Peyer's patch (tissue), 4 donors: ENCODE results near the gene CDK5R1. TPM values are rescaled to one million over a fixed set of nuclear protein-coding genes. Genes with fewer than 3 reads are reported as not detected.

Experiments used
- DNase-seq, 3 donors: peaks; one replicate each; pipeline ENCODE4 v3.0.0-alpha.2; 2017 to 2019
- H3K27ac ChIP-seq, 4 donors: fragments of 200-600 bp; sonication (generic); one replicate each; pipeline ENCODE4 v1.5.1; 2016 to 2019
- H3K27me3 ChIP-seq, 2 donors: fragments of 200-600 bp; sonication (generic); one replicate each; pipeline ENCODE4 v1.5.1; 2019
- H3K36me3 ChIP-seq, 3 donors: fragments of 200-600 bp; sonication (generic); one replicate each; pipeline ENCODE4 v1.5.1; 2016 to 2019
- H3K4me1 ChIP-seq, 4 donors: fragments of 200-600 bp; sonication (generic); one replicate each; pipeline ENCODE4 v1.5.1; 2016 to 2019
- H3K4me3 ChIP-seq, 4 donors: fragments of 200-600 bp; sonication (generic); 1 replicate in 3 of 4; 2 replicates in 1 of 4; pipeline ENCODE4 v1.5.1; 2016 to 2019; ENCODE audit warnings: mild to moderate bottlenecking in 1 of 4
- H3K9me3 ChIP-seq, 4 donors: fragments of 200-600 bp; sonication (generic); one replicate each; pipeline ENCODE4 v1.5.1; 2016 to 2019; ENCODE audit warnings: mild to moderate bottlenecking in 1 of 4
- POLR2A ChIP-seq, 2 donors: fragments of 450-650 bp; IDR thresholded peaks; one replicate each; pipeline ENCODE4 v1.5.1; 2017; ENCODE audit warnings: antibody characterized with exemption in 2 of 2, mild to moderate bottlenecking in 2 of 2, moderate library complexity in 2 of 2
- total RNA-seq, 4 donors: library from RNA; depleted of rRNA; stranded (reverse); fragments of >200 nt; gene quantifications; one replicate each; pipeline ENCODE4 v1.1.0, GENCODE V29; 2016
- TF ChIP-seq, protein P1 (sequence below), 6 experiments: fragments of 450-650 bp in 4 of 6; fragments of 200-600 bp in 2 of 6; sonication (generic) in 1 of 6; IDR thresholded peaks; one replicate each; pipeline ENCODE4 v1.5.1; 2017 to 2019; ENCODE audit warnings: antibody characterized with exemption in 6 of 6, mild to moderate bottlenecking in 3 of 6, moderate library complexity in 1 of 6

The CDK5R1 gene
- total RNA-seq, 4 donors from 2014 or later, result 0.88 to 1.9 (median 1.2) TPM; not detected in 1

DNA sequence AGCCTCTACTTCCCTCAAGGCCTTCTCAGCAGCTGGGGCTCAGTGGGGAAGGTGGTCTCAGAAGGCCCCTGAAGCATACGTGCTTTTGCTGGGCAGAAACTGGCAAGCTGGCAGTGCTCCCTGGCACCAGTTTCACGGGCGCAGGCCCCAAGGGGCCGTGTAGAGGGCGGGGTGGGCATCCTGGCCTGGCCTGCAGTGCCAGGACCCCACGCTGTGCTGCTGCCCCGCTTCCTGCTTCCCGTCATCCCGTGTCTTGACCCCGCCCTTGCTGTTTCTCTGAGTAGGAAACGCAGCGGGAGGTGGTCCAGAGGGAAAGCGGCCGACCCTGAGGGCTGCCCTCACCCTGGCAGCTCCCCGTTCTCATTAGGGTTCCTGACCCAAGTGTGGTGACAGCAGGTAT, 6.8 kb downstream of the CDK5R1 start:
- peak in 1 of 3 donors; percentile 37 for DNase-seq
- H3K36me3 ChIP-seq, result peaks cover 0 to 5% (median 0%) of the 10 kb centered on the region in 3 donors
- no peaks in the 10 kb centered on the region for H3K27me3 ChIP-seq
- H3K27ac ChIP-seq, result peak overlapping the region in 1 of 4 donors; percentile 74
- H3K4me1 ChIP-seq, result peaks cover 0 to 24% (median 9%) of the 10 kb centered on the region in 4 donors
- H3K4me3 ChIP-seq, result no peak overlapping the region
- TF ChIP-seq, protein P1, sequence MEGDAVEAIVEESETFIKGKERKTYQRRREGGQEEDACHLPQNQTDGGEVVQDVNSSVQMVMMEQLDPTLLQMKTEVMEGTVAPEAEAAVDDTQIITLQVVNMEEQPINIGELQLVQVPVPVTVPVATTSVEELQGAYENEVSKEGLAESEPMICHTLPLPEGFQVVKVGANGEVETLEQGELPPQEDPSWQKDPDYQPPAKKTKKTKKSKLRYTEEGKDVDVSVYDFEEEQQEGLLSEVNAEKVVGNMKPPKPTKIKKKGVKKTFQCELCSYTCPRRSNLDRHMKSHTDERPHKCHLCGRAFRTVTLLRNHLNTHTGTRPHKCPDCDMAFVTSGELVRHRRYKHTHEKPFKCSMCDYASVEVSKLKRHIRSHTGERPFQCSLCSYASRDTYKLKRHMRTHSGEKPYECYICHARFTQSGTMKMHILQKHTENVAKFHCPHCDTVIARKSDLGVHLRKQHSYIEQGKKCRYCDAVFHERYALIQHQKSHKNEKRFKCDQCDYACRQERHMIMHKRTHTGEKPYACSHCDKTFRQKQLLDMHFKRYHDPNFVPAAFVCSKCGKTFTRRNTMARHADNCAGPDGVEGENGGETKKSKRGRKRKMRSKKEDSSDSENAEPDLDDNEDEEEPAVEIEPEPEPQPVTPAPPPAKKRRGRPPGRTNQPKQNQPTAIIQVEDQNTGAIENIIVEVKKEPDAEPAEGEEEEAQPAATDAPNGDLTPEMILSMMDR (IDR thresholded peaks at IDR 0.05), result no peak
- no peak for TF ChIP-seq POLR2A (IDR thresholded peaks at IDR 0.05)
- H3K9me3 ChIP-seq, result no peaks in the 10 kb centered on the region

DNA sequence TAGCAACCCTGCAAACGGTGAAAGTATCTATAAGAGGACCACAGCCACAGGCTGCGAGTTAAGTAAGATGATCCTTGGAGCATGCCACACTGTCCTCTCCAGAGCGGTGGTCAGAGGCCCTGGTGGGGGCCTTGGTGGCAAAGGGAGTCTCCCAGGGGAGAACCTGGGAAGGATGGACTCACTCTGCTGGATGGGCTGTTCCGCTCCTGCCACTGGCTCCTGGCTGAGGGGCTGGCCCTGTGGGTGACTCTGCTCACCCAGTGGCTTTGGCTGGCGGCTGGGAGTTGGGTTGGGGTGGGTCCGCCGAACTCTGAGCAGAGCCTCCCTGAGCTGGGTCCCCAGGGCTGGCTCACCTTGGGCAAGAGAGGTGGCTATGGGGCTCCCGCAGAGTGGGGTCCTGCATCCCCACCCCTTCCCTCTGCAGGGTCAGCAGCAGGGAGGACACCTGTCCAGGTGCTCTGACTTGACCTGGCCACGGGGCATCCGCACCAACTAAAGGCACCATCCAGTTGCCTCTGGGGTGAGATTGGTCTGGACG, 7.3 kb downstream of the CDK5R1 start:
- H3K9me3 ChIP-seq, result no peaks in the 10 kb centered on the region
- no peak overlapping the region for H3K4me3 ChIP-seq
- peak overlapping the region in 1 of 4 donors; percentile 74 for H3K27ac ChIP-seq
- no peaks in the 10 kb centered on the region for H3K27me3 ChIP-seq
- peaks cover 0 to 24% (median 9%) of the 10 kb centered on the region in 4 donors for H3K4me1 ChIP-seq
- TF ChIP-seq, protein P1 (IDR thresholded peaks at IDR 0.05), result no peak
- no peak for TF ChIP-seq POLR2A (IDR thresholded peaks at IDR 0.05)
- peaks cover 0 to 5% (median 0%) of the 10 kb centered on the region in 3 donors for H3K36me3 ChIP-seq
- peak in 1 of 3 donors; percentile 37 for DNase-seq

DNA sequence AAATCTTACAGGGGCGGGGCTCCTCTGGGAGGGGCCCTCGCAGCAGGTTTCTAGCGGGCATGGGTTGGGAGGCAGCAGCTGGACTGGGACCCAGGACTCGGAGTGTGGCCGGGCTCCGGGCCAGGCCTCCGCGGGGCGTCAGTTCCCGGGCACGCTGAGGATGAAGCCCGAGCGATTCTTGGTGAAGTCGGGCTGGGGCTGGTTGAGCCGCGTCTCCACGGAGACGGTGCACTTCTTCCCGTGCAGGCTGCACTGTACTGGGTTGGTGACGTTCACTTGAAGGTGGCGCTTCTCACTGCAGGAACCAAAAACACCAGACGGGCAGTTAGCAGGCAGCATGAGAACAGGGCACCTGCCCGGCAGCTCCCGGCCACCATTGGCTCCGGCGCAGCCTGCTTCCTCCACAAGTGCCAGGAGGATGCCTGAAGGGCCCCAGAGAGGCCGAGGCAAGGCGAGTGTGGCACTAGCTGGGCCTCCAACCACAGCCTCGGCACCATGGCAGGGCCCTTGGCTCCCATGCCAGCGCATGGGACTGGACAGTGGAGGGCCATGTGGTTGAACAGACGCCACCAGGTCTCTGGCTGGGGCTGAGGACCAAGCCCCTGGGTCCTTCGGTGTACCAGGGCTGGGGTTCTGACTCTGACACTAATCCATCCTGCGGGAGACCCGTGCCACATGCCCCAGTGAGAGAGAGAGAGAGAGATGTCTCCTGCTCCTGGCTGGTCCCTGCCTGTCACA, 8.0 kb downstream of the CDK5R1 start:
- no peak overlapping the region for H3K4me3 ChIP-seq
- DNase-seq, result peak in 1 of 3 donors; percentile 39
- TF ChIP-seq, protein P1 (IDR thresholded peaks at IDR 0.05), result no peak
- no peak for TF ChIP-seq POLR2A (IDR thresholded peaks at IDR 0.05)

DNA sequence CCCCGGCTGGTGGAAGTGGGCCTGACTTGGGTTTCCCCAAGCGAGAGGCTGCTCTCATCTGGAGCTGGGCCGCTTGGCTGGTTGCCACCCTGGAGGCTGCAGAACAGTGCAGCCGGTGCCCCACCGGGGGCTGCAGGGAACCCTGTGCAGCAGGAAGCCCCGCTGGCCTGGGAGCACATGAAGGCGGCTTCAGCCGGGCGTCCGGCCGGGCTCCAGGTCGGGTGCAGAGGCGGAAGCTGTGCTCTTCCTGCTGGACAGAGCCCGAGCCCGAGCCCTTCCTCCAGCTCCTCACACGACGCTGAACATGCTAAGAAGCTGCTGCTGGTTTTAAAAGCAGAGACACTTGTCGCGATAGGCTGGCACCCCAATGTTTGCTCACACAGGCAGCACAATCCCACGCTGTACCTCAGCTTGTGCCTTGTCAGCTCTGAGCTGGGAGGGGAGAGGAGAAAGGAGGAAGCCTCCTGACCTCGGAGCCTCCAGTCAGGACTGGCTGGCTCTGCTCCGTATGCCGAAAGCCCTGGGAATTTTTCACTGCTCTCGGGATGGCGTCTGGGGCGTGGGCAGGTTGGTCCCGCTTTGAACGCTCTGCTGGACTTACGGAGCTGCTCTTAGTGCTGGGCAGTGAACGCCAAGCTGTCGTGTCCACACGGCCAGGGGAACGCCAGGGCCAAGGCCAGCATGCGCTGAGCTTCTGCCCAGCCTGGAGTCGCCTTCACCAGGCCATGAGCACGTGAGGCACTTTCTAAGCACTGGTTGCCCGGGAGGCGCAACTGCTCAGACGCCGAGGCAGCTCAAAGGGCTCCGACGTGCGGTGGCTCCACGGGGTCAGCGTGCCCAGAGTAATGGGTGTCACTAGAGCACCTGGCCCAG, 8.8 kb downstream of the CDK5R1 start:
- TF ChIP-seq, protein P1 (IDR thresholded peaks at IDR 0.05), result no peak
- TF ChIP-seq POLR2A (IDR thresholded peaks at IDR 0.05), result no peak
- Histone ChIP-seq H3K4me1 (peaks cover 0 to 19% (median 9%) of the 10 kb centered on the region in 4 donors), H3K36me3 (peaks cover 0 to 5% (median 0%) of the 10 kb centered on the region in 3 donors), H3K9me3 (no peaks in the 10 kb centered on the region), H3K27ac (peak overlapping the region in 1 of 4 donors; percentile 17), H3K27me3 (no peaks in the 10 kb centered on the region), H3K4me3 (peak overlapping the region in 1 of 4 donors; percentile 3)
- peak in 1 of 3 donors; percentile 47 for DNase-seq

More for the DNA sequence above, 8.0 kb downstream of the CDK5R1 start:
- no peaks in the 10 kb centered on the region for H3K27me3 ChIP-seq
- H3K4me1 ChIP-seq, result peaks cover 0 to 21% (median 9%) of the 10 kb centered on the region in 4 donors
- H3K9me3 ChIP-seq, result no peaks in the 10 kb centered on the region
- peaks cover 0 to 5% (median 0%) of the 10 kb centered on the region in 3 donors for H3K36me3 ChIP-seq
- peak overlapping the region in 1 of 4 donors; percentile 17 for H3K27ac ChIP-seq

DNA sequence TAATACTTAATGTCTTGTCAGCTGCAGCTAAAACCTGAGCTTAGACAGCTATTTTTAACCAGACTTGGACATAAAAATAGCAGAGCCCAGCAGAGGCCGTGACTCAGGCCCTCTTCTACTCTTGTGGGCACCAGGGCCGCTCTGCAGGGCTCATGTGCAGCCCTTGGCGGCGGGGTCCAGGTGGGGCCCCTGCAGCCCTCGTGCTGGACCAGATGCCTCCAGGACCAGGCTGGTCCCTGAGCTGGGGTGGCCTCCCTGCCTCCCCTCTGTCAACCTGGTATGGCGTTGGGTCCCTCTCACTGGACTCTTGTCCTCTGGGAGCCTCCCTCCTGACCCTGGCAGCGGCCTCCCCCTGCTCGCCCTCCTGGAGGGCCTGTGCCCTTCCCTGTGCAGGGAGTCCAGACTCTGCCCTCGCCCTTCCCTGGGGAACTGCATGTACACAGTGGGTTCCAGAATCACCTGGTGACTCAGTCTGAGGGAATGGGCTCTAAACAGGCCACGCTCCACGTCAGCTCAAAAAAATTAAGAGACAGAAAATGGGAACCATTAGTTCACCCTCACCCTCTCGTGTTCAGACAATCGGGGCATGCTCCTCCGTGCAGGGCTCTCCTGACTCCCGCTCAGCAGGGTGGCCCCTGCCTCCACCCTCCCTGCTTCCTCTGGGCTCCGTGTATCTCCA, 9.7 kb downstream of the CDK5R1 start:
- DNase-seq, result peak in 1 of 3 donors; percentile 39
- TF ChIP-seq, protein P1 (IDR thresholded peaks at IDR 0.05), result no peak
- no peak for TF ChIP-seq POLR2A (IDR thresholded peaks at IDR 0.05)
- Histone ChIP-seq H3K4me1 (peaks cover 0 to 19% (median 9%) of the 10 kb centered on the region in 4 donors), H3K9me3 (no peaks in the 10 kb centered on the region), H3K27ac (no peak overlapping the region), H3K4me3 (no peak overlapping the region), H3K27me3 (no peaks in the 10 kb centered on the region), H3K36me3 (peaks cover 0 to 5% (median 0%) of the 10 kb centered on the region in 3 donors)
